ENCODE measurements around the gene TIPIN.

- TF ChIP-seq CTCF (IDR thresholded peaks at IDR 0.05) (no peak), POLR2A (IDR thresholded peaks at IDR 0.05) (no peak)
Measured at GRCh38 chr15:66364944-66365528, 8.6 kb upstream of the TIPIN start.
